Measurements from ENCODE around the gene WASHC3.

The WASHC3 gene

DNA sequence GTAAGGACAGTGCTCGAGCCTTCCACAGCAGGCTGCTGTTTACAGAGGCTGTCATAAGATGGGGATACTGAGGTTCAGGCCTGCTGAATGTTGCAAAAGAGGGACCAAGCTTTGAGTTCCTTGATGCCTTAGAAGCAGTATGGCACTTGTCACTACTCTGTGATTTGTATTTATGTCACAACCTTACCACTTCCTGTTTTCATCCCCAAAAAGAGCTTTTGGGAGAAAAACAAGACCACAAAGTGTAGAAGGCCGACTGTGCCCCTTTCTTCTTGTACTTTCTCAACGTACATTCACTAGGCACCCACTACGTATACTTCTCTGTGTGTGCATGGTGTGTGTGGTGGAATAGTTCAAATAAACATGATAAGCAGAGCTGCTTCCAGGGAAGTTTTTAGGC, 94.3 kb downstream of the WASHC3 start:
- no peaks in the 10 kb centered on the region for H3K4me1 ChIP-seq (ENCODE audit: insufficient read depth, low read length)
- no peak overlapping the region for H3K9ac ChIP-seq (ENCODE audit: low read depth, low read length)
- H3K9me3 ChIP-seq (ENCODE audit: control insufficient read depth, insufficient read depth, low read length) = no peaks in the 10 kb centered on the region
- no peaks in the 10 kb centered on the region for H3K36me3 ChIP-seq (ENCODE audit: insufficient read depth, low read length)

- Histone ChIP-seq H3K9me3 (ENCODE audit: control insufficient read depth, insufficient read depth, low read length) (no peaks in the 10 kb centered on the region), H3K4me1 (ENCODE audit: insufficient read depth, low read length) (no peaks in the 10 kb centered on the region), H3K36me3 (ENCODE audit: insufficient read depth, low read length) (no peaks in the 10 kb centered on the region), H3K9ac (ENCODE audit: low read depth, low read length) (no peak overlapping the region)
Observed at GRCh38 chr12:101966496-101966895, 95.3 kb downstream of the WASHC3 start.

DNA sequence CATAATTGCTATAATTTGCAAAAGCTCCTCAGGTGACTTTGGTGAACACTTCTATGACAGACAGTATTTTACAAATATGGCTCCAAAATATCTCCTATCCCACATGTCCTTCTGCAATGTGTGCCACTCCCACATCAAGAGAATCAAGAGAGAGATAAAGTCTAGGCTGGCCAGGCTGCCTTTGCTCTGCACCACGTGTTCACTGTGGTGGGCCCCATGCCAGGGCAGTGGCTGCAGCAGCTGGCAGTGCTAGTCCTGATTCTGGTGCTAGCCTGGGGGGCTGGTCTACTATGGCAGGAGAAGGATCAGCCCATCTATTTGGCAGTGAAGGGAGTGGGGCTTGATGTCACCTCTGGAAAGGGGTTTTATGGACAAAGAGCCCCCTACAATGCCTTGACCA, 98.1 kb downstream of the WASHC3 start:
- Histone ChIP-seq H3K4me1 (ENCODE audit: insufficient read depth, low read length) (no peaks in the 10 kb centered on the region), H3K9ac (ENCODE audit: low read depth, low read length) (no peak overlapping the region), H3K36me3 (ENCODE audit: insufficient read depth, low read length) (no peaks in the 10 kb centered on the region), H3K9me3 (ENCODE audit: control insufficient read depth, insufficient read depth, low read length) (peaks cover 3% of the 10 kb centered on the region; the same call in 1 of the 2 replicates)

Data from ES-I3 (cell line).